DMS153 treated with DMSO at 0.1 percent for 48 hours (cell line): ENCODE measurements around the gene NEUROD6.

Experiments
- DNase-seq: peaks from one replicate; lab custom pipeline; 2025; ENCODE audit not compliant: unreplicated experiment; lab: John Stamatoyannopoulos, UW

The NEUROD6 gene

DNA sequence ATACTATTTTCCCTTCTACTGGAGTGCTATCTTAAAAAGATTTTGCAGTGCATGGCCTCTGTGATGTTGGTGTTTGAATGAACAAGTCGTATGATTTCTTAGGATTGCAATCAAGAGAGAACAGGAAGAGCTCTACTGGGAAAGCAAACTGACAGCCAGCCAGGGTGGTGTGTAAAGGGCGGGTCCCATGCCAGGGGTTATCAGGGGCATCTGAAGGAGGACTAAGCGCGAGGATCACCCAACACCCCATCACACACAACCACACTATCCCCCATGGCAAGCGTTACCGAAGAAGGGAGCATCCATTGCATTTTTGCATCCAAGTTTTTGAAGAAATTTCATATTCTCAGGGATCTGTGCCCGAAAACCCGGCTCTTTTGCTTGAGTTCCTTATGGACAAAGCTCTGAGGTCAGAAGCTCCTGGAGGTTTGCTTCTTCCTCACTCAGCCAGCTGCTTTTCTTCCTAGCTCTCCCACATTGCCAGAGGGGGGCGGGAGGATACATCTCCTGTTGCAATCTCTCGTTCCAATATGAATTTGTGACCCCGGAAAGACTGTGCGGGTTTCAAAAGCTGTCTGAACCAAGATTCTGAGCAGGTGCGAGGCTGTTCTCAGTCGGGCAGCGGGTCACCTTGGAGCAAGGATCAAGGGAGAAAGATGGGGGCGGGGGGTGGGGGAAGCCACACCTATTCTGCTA is 5.2 kb downstream of the NEUROD6 start:
- DNase-seq = no peak

GRCh38 chr7:31333291-31333690 is 7.2 kb downstream of the NEUROD6 start:
- no peak for DNase-seq

GRCh38 chr7:31327071-31327470 is 13.5 kb downstream of the NEUROD6 start:
- DNase-seq = no peak

DNA sequence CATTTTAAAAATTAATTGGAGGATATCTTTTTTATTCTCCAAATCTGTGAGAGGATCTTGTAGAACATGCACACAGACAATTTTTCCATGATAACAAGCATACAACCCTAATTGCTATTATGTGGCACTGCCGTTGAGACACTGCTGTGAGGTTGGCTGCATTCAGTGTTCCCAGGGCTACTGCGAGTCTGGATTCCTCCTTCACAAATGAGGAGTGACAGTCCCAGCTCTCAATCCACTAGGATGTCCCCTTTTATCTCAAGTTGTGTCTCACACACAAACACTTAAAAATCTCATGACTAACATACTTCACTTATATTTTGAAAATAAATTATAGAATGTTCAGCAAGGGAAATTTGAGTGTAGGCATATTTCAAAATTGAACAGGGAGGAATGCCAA is 14.1 kb downstream of the NEUROD6 start:
- DNase-seq = no peak

DNA sequence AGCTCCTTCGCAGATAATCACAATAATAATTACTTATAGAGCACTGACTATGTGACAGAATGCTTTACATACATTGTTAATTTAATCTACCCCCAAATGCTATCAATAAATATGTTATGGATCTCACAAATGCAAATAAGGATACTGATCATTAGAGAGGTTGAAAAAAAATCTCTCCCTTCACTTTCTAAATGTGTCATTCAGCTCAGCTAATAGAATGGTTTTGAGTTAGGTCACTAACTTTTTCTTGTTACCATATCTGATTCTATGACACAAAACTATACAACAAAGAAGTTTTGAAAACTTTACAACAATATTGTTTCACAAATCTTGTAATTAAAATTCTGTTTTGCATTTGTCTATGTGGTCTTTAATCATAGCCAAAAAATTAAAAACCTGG is 17.4 kb downstream of the NEUROD6 start:
- DNase-seq = no peak

DNA sequence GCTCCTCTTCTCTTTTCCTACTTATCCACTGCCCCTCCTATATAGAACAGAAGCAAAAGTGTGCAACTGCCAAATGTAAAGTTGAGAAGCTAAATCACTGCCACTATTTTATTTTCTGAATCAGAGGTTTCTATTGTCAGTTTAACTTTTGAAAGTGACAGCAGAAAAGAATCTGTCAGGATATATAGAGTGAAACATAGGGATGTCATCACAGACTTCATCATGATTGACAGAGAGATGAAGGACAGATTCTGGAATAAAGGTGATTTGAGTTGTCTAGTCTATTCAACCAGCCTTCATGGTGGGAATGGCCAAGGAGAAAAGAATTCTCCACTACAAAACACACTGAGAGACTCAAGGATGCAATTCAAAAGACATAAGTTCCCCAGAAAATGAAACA is 19.9 kb downstream of the NEUROD6 start:
- no peak for DNase-seq

- no peak for DNase-seq
These were observed 22.2 kb downstream of the NEUROD6 start for GRCh38 chr7:31318313-31318712.

DNA sequence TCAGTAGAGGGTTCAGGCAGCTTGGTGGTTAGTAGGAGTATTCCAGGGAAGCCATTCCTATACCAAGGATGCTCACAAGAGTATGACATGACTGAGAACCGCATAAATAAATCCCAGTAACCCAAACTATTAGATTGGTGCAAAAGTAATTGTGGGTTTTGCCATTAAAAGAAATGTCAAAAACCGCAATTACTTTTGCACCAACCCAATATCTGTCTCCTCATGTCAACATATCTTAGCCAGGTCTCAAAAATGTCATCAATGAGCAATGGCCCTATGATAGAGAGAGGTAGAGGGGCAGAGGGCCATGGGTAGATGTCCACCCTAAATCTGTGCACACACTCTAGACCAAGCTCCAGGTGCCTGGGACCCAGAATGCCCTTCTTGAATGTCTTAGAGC is 23.6 kb downstream of the NEUROD6 start:
- DNase-seq = no peak

GRCh38 chr7:31315758-31316157 is 24.8 kb downstream of the NEUROD6 start:
- no peak for DNase-seq

DNA sequence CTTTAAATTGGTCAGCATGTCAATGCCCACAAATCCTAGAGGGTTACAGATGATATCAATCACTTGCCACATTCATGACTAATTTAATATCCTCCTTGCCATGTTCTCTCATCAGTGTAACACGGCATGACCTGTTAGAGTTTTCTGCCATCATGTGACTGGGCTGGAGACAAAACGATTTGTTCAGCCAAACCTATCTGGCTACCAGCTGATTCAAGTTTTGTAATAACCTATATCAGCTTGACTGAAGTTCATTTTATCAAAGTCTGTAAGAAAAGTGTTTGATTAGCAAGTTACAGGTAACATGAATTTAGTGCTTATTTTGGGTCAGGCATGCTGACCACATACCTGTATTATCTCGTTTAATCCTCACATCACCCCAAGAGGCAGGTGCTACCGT is 25.7 kb downstream of the NEUROD6 start:
- DNase-seq = no peak

GRCh38 chr7:31312889-31313288 is 27.6 kb downstream of the NEUROD6 start:
- no peak for DNase-seq

DNA sequence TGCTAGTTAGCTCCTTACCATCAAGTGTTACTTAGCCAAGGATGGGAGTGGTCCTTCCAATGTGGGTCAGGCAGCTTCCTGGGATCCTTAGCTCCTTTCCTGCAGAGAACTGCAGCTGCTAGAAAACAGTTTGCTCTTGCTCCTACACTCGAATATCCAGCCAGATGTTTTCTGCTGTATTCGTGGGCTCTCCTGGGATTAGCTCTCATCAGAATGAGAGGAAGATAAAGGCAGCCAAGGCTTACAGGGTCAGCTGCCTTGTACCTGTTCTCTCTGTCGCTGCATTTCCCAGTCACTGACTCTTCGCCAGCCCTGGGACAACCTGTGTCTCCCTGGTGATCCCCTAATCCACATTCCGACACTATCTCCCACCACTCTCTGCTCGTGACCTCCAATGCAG is 29.0 kb downstream of the NEUROD6 start:
- DNase-seq = no peak

GRCh38 chr7:31310321-31310935 is 30.1 kb downstream of the NEUROD6 start:
- DNase-seq = no peak

DNA sequence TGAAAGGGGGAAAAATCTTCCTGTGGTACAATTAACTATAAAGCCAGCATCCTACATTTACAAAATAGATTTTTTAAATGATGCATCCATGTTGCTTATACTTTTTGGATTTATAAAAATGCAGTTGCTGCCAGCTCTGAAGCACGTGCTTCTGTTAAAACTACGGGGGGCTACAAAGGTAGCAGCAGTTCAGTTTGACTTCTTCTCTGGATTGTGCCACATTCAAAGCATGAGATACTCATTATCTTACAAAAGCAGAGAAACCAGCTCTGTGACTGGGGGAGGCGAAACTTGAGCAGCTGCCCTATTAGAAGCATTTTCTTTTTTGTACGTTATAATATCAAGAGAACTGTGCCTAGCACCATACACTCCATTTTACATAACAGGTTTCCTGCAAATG is 31.1 kb downstream of the NEUROD6 start:
- DNase-seq = no peak

- no peak for DNase-seq
These were observed 31.9 kb downstream of the NEUROD6 start for GRCh38 chr7:31308652-31309051.

GRCh38 chr7:31307972-31308371 is 32.6 kb downstream of the NEUROD6 start:
- no peak for DNase-seq

DNA sequence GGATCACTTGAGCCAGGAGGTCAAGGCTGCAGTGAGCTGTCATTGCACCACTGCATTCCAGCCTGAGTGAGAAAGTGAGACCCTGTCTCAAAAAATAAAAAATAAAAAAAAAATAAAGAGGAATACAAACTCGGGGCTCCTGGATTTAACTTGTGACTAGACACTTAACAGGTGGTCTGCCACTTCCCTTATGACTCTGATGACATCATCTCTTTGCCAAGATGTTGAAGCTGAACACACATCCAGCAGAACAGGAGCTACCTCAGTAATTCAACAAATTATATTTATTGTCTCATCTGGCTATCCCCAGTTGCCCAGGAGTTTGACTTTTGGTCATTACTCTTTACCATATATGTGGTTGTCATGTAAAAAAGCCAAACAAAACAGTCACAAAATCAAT is 35.3 kb downstream of the NEUROD6 start:
- no peak for DNase-seq

DNA sequence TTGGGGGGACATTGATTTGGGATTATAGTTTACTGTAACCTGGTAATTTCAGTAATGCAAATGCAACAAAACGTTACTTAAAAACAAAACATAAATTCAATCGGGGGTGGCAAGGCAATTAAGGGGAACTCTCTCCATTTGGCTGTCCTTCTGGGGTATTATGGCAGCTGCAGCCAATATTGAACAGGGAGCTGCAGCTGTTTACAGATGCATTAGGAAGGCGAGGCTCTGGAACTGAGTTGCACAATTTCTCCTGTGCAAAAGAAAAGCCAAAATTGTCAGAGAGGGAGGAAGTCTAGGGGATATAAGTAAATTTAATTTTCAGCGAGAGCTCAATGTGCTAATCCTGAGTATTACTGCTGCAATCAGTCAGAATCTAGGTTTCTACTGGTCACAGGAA is 36.1 kb downstream of the NEUROD6 start:
- DNase-seq = no peak

GRCh38 chr7:31302356-31302755 is 38.2 kb downstream of the NEUROD6 start:
- DNase-seq = no peak

GRCh38 chr7:31299336-31299735 is 41.2 kb downstream of the NEUROD6 start:
- no peak for DNase-seq

DNA sequence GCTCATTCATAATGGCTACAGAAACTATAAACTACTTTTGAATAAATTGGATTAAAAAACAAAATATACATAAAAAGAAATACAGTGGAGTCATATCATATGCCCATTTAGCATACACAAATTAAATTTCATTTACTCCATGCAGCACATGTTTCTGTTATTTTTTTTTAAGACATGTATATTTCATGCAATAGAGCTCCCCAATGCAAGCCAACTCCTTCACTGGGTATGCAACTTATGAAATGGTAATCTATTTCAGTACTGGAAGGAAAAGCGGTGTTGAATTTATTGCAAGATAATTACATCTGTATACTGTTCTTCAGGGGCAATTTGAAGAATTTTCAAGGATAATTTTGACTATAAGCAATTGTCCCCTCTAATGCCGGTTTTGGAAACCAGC is 49.9 kb downstream of the NEUROD6 start:
- DNase-seq = no peak
